H1 (cell line): Measurements from ENCODE around the gene ME3. TPM values are rescaled to one million over a fixed set of nuclear protein-coding genes. Genes with fewer than 3 reads are reported as not detected.

Experiments used
- CTCF ChIA-PET: fragments of 300-600 bp; sonication (Branson Sonifier 250); formaldehyde crosslinking; loops from one replicate; lab custom pipeline; 2021; ENCODE audit not compliant: partially characterized antibody; lab: Charles Lee
- POLR2A ChIA-PET: fragments of 300-600 bp; sonication (Branson Sonifier 250); formaldehyde crosslinking; loops from one replicate; lab custom pipeline; 2021; ENCODE audit warnings: inconsistent platforms; ENCODE audit not compliant: partially characterized antibody; lab: Charles Lee
- DNase-seq, 2 experiments: peaks; one replicate each; pipeline versions ENCODE4 v3.0.0 to v3.0.0-alpha.2; 2010 to 2022; ENCODE audit warnings: low spot score in 2 of 2, low read depth in 1 of 2, mixed read lengths in 1 of 2
- FAIRE-seq: peaks from 2 replicates; lab custom pipeline; 2011; peaks lifted over from hg19 to GRCh38; lab: Jason Lieb, UNC
- H2AFZ ChIP-seq: 2 replicates; pipeline ENCODE4 v1.8.1; 2012; ENCODE audit warnings: low read length, inconsistent platforms
- H2AK5ac ChIP-seq: 2 replicates; pipeline ENCODE4 v1.6.1; 2013; ENCODE audit warnings: low read depth, low read length
- H2BK120ac ChIP-seq: replicated peaks from 2 replicates; pipeline ENCODE3; 2013; ENCODE audit warnings: low read depth, low read length, inconsistent platforms
- H2BK12ac ChIP-seq: 2 replicates; pipeline ENCODE4 v1.6.1; 2013; ENCODE audit warnings: low read depth, low read length
- H2BK15ac ChIP-seq: 2 replicates; pipeline ENCODE4 v1.6.1; 2013; ENCODE audit warnings: low read length
- H2BK20ac ChIP-seq: 2 replicates; pipeline ENCODE4 v1.6.1; 2013; ENCODE audit warnings: low read length
- H2BK5ac ChIP-seq: 2 replicates; pipeline ENCODE4 v1.6.1; 2013; ENCODE audit warnings: low read depth, low read length
- H3K14ac ChIP-seq: 2 replicates; pipeline ENCODE4 v1.6.1; 2013; ENCODE audit warnings: inconsistent platforms; ENCODE audit not compliant: insufficient read length
- H3K18ac ChIP-seq: 2 replicates; pipeline ENCODE4 v1.6.1; 2013; ENCODE audit warnings: low read length; ENCODE audit errors: extremely low read depth
- H3K23ac ChIP-seq: 2 replicates; pipeline ENCODE4 v1.6.1; 2013; ENCODE audit warnings: inconsistent platforms; ENCODE audit not compliant: insufficient read length
- H3K23me2 ChIP-seq: 2 replicates; pipeline ENCODE4 v1.6.1; 2013; ENCODE audit warnings: low read depth, low read length
- H3K27ac ChIP-seq: 2 replicates; pipeline ENCODE4 v1.6.1; 2011; ENCODE audit warnings: low read depth, low read length, inconsistent platforms
- H3K27me3 ChIP-seq, 4 experiments: replicated peaks in 1 of 4; 1 replicate in 1 of 4; 2 replicates in 3 of 4; pipeline versions ENCODE4 v1.6.1 to v1.8.1; 2011 to 2013; ENCODE audit warnings: low read length in 3 of 4, mild to moderate bottlenecking in 3 of 4, inconsistent platforms in 2 of 4, mixed read lengths in 2 of 4, moderate library complexity in 1 of 4; ENCODE audit not compliant: control insufficient read depth in 3 of 4, insufficient read depth in 3 of 4; ENCODE audit errors: extremely low read depth in 1 of 4
- H3K36me3 ChIP-seq, 4 experiments: 2 replicates each; pipeline versions ENCODE4 v1.6.1 to v1.8.1; 2011 to 2013; ENCODE audit warnings: mild to moderate bottlenecking in 4 of 4, low read length in 3 of 4, moderate library complexity in 2 of 4, control low read depth in 1 of 4, inconsistent platforms in 1 of 4; ENCODE audit not compliant: insufficient read depth in 4 of 4, control insufficient read depth in 2 of 4
- H3K4ac ChIP-seq: replicated peaks from 2 replicates; pipeline ENCODE3; 2013; ENCODE audit warnings: low read length, low read depth, mixed read lengths, inconsistent platforms; ENCODE audit not compliant: insufficient read length
- H3K4me1 ChIP-seq, 4 experiments: replicated peaks in 1 of 4; 1 replicate in 1 of 4; 2 replicates in 3 of 4; pipeline versions ENCODE4 v1.6.1 to v1.8.1; 2011 to 2013; ENCODE audit warnings: low read length in 3 of 4, inconsistent platforms in 2 of 4, mixed read lengths in 1 of 4; ENCODE audit not compliant: insufficient read depth in 4 of 4, control insufficient read depth in 3 of 4
- H3K4me2 ChIP-seq, 2 experiments: 2 replicates each; pipeline versions ENCODE4 v1.6.1 to v1.8.1; 2011 to 2013; ENCODE audit warnings: low read depth in 2 of 2, low read length in 2 of 2, control low read depth in 1 of 2, inconsistent platforms in 1 of 2, mild to moderate bottlenecking in 1 of 2; ENCODE audit not compliant: insufficient read depth in 1 of 2
- H3K4me3 ChIP-seq, 4 experiments: fragments of 200-600, 300-600 bp in 1 of 4; sonication (generic), shearing (Covaris generic), sonication (Bioruptor Twin) in 1 of 4; 2 replicates each; pipeline versions ENCODE4 v1.5.1 to v1.8.1; 2011 to 2016; ENCODE audit warnings: low read length in 4 of 4, low read depth in 3 of 4, control low read depth in 2 of 4, inconsistent platforms in 2 of 4, mild to moderate bottlenecking in 2 of 4, mixed read lengths in 1 of 4, moderate library complexity in 1 of 4; ENCODE audit not compliant: insufficient read depth in 2 of 4; ENCODE audit errors: extremely low read depth in 1 of 4
- H3K56ac ChIP-seq: replicated peaks from 2 replicates; pipeline ENCODE3; 2013; ENCODE audit warnings: low read depth, mild to moderate bottlenecking, mixed read lengths, low read length, inconsistent platforms; ENCODE audit not compliant: insufficient read length
- H3K79me1 ChIP-seq: 2 replicates; pipeline ENCODE4 v1.6.1; 2013; ENCODE audit warnings: low read depth, low read length, control low read depth
- H3K79me2 ChIP-seq, 2 experiments: 2 replicates each; pipeline versions ENCODE4 v1.6.1 to v1.8.1; 2012 to 2013; ENCODE audit warnings: low read length in 2 of 2, mild to moderate bottlenecking in 2 of 2, inconsistent platforms in 1 of 2; ENCODE audit not compliant: insufficient read depth in 2 of 2, control insufficient read depth in 1 of 2
- H3K9ac ChIP-seq, 4 experiments: replicated peaks in 1 of 4; 1 replicate in 1 of 4; 2 replicates in 3 of 4; pipeline versions ENCODE4 v1.6.1 to v1.8.1; 2011 to 2013; ENCODE audit warnings: low read depth in 3 of 4, low read length in 3 of 4, control low read depth in 2 of 4, mild to moderate bottlenecking in 2 of 4, moderate library complexity in 2 of 4, inconsistent platforms in 1 of 4; ENCODE audit errors: extremely low read depth in 1 of 4
- H3K9me3 ChIP-seq, 2 experiments: 2 replicates each; pipeline versions ENCODE4 v1.6.1 to v1.8.1; 2012 to 2013; ENCODE audit warnings: mild to moderate bottlenecking in 2 of 2, moderate library complexity in 2 of 2, control low read depth in 1 of 2, inconsistent platforms in 1 of 2, low read depth in 1 of 2, low read length in 1 of 2, mixed read lengths in 1 of 2; ENCODE audit not compliant: insufficient read depth in 2 of 2
- H4K20me1 ChIP-seq, 2 experiments: replicated peaks in 1 of 2; 2 replicates each; pipeline versions ENCODE3 to v1.8.1; 2011 to 2013; ENCODE audit warnings: inconsistent platforms in 2 of 2, low read length in 2 of 2, mild to moderate bottlenecking in 1 of 2; ENCODE audit not compliant: insufficient read depth in 2 of 2, control insufficient read depth in 1 of 2
- H4K5ac ChIP-seq: 2 replicates; pipeline ENCODE4 v1.6.1; 2013; ENCODE audit warnings: low read length, low read depth, mixed read lengths, inconsistent platforms; ENCODE audit not compliant: insufficient read length
- H4K8ac ChIP-seq: 2 replicates; pipeline ENCODE4 v1.8.0; 2013; ENCODE audit warnings: mild to moderate bottlenecking, moderate library complexity, low read length, inconsistent platforms; ENCODE audit not compliant: insufficient read depth; ENCODE audit errors: extremely low read depth
- H4K91ac ChIP-seq: replicated peaks from 2 replicates; pipeline ENCODE3; 2013; ENCODE audit warnings: low read length, mixed read lengths, inconsistent platforms; ENCODE audit not compliant: insufficient read length
- CREB1 ChIP-seq: IDR thresholded peaks from 2 replicates; pipeline ENCODE4 v1.6.1; 2012; ENCODE audit warnings: inconsistent platforms
- HDAC6 ChIP-seq: IDR thresholded peaks from one replicate; pipeline ENCODE4 v1.7.1; 2012; ENCODE audit warnings: low read depth, mild to moderate bottlenecking, inconsistent platforms, low read length, moderate library complexity
- POLR2AphosphoS5 ChIP-seq: IDR thresholded peaks from 2 replicates; pipeline ENCODE4 v1.6.1; 2011; ENCODE audit warnings: low read depth, low read length
- TAF1 ChIP-seq: IDR thresholded peaks from 2 replicates; pipeline ENCODE4 v1.6.1; 2011; ENCODE audit warnings: mild to moderate bottlenecking, low read depth, low read length
- WGBS, 2 experiments: shearing (Covaris generic) in 1 of 2; methylation state at CpG; one replicate each; pipeline versions ENCODE4 v1.1.6 to v1.1.7; 2013 to 2015; ENCODE audit warnings: low lambda C conversion rate in 2 of 2, mixed read lengths in 2 of 2, inconsistent platforms in 1 of 2, low coverage in 1 of 2, missing lambda C conversion rate in 1 of 2; ENCODE audit not compliant: insufficient replicate concordance in 2 of 2, insufficient coverage in 1 of 2, insufficient read length in 1 of 2; ENCODE audit errors: extremely low coverage in 1 of 2, missing lambda C conversion rate in 1 of 2; 5-methylcytosine and 5-hydroxymethylcytosine counted together
- polyA plus RNA-seq, 7 experiments: library from polyadenylated mRNA; depleted of rRNA in 3 of 7; stranded (reverse) in 5 of 7; unstranded in 2 of 7; fragments of >200 nt in 5 of 7; fragments of 200-250 nt in 2 of 7; gene quantifications; 1 replicate in 5 of 7; 2 replicates in 1 of 7; 4 replicates in 1 of 7; pipeline versions ENCODE4 v1.2.1 to v1.2.3, GENCODE V29; 2011 to 2013; ENCODE audit warnings: missing spikeins in 2 of 7, mixed read lengths in 2 of 7
- total RNA-seq: library from RNA; stranded (reverse); fragmentation: NEBNext Ultra II Directional; extraction: Animal tissue kit (Norgen Biotek cat#: 25700); gene quantifications from 2 replicates; pipeline ENCODE4 v1.2.1, GENCODE V29; 2021

ME3 gene
- total and polyA plus RNA-seq, 2 of the 8 experiments (the other 6 are each of a cell fraction or from before 2014, with no cell fraction given): 1.5 to 2.8 TPM

GRCh38 chr11:86678823-86679222 lies 6.4 kb upstream of the ME3 start:
- Histone ChIP-seq H3K4me3 (no peak overlapping the region), H3K79me1 (no peaks in the 10 kb centered on the region), H3K79me2 (no peaks in the 10 kb centered on the region), H3K4ac (no peak overlapping the region), H2AK5ac (no peak overlapping the region), H2BK120ac (no peak overlapping the region), H4K8ac (no peak overlapping the region), H3K9me3 (no peaks in the 10 kb centered on the region), H4K20me1 (no peaks in the 10 kb centered on the region), H3K4me1 (peaks cover 0 to 10% (median 5%) of the 10 kb centered on the region in 4 experiments; a peak in 3 of 7 replicates), H3K23me2 (no peaks in the 10 kb centered on the region), H3K27me3 (no peaks in the 10 kb centered on the region; a peak in 1 of 7 replicates), H3K18ac (no peak overlapping the region), H4K5ac (no peak overlapping the region), H2BK12ac (no peak overlapping the region), H3K14ac (no peak overlapping the region), H3K4me2 (peak overlapping the region; percentile 32 to 39; a peak in 1 of 4 replicates), H3K23ac (no peak overlapping the region), H3K27ac (no peak overlapping the region), H3K56ac (no peak overlapping the region), H3K9ac (no peak overlapping the region), H3K36me3 (no peaks in the 10 kb centered on the region), H2AFZ (peak overlapping the region; percentile 66; the same call in 1 of the 2 replicates), H2BK15ac (no peak overlapping the region), H4K91ac (no peak overlapping the region), H2BK5ac (no peak overlapping the region), H2BK20ac (no peak overlapping the region)
- DNase-seq (no peak), FAIRE-seq (no peak)
- POLR2A ChIA-PET: no interaction called here
- CTCF ChIA-PET: interaction anchor here (0.7 to 2.4 kb wide), 15 partner anchors 9 to 224 kb away, joined by 3 to 10 read pairs (median 4); partner anchors contain the start of gene PRSS23
- TF ChIP-seq CREB1 (no peak), HDAC6 (no peak), TAF1 (no peak), POLR2AphosphoS5 (no peak)
- 57% methylated on average over 3 of the region's 3 CpGs; no CpG with 5 or more reads in 1 of the 2 experiments for WGBS, 2 experiments
